Transverse colon (tissue), 3 donors: ENCODE data around the gene GSX2.
"Not testable (repeated sequence)": the region's sequence is repeated elsewhere in the genome, so short reads cannot be mapped to it uniquely, and the experiment has no call there.

Source experiments
- POLR2A ChIP-seq: fragments of 450-650 bp; IDR thresholded peaks from one replicate; pipeline ENCODE4 v1.6.1; 2016; ENCODE audit warnings: antibody characterized with exemption, mild to moderate bottlenecking, moderate library complexity
- POLR2AphosphoS5 ChIP-seq, 3 donors: sonication (generic); formaldehyde crosslinking; IDR thresholded peaks; one replicate each; pipeline ENCODE4 v1.6.1; 2016; ENCODE audit warnings: antibody characterized with exemption in 3 of 3

DNA sequence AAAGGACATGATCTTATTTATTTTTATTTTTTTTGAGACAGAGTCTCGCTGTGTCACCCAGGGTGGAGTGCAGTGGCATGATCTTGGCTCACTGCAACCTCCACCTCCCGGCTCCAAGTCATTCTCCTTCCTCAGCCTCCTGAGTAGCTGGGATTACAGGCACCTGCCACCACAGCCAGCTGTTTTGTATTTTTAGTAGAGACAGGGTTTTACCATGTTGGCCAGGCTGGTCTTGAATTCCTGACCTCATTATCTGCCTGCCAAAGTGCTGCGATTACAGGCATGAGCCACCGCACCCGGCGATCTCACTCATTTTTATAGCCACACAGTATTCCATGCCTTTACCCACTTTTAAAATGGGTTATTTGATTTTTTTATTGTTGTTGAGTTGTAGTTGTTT lies 16.3 kb downstream of the GSX2 start:
- TF ChIP-seq POLR2A; POLR2AphosphoS5 (IDR thresholded peaks at IDR 0.05): not testable (repeated sequence)
